Measurements from ENCODE around the gene SLFN12.
"Not testable (repeated sequence)": the region's sequence is repeated elsewhere in the genome, so short reads cannot be mapped to it uniquely, and the experiment has no call there.

SLFN12 gene

DNA sequence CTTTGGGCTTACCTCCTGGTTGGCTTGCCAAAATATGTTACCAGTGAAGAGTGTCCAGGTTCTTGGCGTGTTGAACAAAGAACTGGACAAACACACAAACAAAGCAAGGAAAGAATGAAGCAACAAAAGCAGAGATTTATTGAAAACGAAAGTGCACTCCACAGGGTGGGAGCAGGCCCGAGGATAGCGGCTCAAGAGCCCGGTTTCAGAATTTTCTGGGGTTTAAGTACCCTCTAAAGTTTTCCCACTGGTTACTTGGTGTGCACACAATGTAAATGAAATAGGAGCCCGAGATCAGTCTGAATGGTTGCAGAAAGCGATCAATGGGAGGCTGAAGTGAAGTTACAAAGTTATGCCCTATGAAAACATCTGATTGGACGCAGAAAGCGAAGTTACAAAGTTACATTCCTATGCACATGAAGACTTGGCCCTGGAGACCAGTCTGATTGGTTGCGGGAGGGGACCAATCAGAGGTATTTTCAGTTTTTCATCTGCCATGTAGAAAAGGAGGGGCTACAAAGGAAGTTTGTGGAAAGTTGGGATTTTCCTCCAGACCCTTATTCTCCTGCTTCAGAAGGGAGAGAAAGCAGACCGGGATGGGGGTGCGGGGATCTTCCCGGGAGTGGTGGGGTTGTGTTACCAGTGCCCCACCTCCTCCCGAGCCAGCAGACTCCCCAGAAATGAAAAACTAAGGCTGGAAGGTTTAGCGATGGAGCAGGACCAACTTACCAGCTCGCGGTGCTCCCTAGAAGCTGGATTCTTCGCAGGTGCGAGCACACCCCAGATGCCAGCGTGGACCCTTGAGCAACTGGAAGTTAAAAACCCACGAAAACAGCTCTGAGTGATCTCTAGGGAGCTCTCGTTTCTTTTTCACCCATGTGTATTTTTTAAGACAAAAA is at the start of gene SLFN12:
Gene SLFN12, minus strand, starts transcription at position 325 of the 899 bp plus-strand sequence. CDS start 9,472 bp downstream, outside the sequence.
- DNase-seq (ENCODE audit: low spot score) = peak; percentile 35

DNA sequence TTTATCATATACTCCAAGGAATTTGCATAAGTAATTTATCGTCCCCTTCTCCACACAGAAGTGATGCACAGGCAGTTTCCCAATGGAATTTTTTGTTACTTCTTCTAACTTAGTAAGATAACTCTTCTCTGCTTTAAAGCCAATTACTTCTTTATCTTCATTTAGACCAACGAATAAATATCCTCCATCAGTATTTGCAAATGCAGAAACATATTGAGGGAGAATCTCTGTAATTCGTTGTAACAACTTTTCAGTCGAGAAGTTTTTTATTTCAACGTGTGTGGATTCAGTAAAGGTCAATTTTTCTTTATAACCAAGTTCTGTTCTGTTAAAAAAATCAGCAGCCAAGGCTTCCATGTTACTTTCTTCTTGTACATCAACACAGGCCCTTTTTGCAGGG is 47.0 kb upstream of the SLFN12 start:
- no peak for DNase-seq (ENCODE audit: low spot score)

GRCh38 chr17:35477248-35477647 is 44.9 kb upstream of the SLFN12 start:
- no peak for DNase-seq (ENCODE audit: low spot score)

DNA sequence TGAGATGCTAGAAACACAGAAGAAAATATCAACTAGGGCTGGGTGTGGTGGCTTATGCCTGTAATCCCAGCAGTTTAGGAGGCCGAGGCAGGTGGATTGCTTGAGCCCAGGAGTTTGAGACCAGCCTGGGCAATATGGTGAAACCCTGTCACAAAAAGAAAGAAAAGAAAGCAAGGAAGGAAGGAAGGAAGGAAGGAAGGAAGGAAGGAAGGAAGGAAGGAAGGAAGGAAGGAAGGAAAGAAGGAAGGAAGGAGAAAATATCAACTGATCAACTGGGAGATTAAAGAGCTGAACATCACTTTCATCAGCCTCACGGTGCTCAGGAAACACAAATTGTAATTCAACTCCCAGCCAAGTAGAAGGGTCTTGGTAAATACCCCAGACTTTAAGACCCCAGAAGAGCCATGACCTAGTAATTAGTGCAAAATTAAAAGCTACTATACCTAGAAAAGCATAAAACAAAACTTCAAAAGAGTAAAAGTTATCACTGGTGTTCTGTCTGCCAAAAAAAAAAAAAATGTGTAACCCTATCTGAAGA is 44.1 kb upstream of the SLFN12 start:
- no peak for DNase-seq (ENCODE audit: low spot score)

GRCh38 chr17:35468475-35468874 is 36.2 kb upstream of the SLFN12 start:
- DNase-seq (ENCODE audit: low spot score) = no peak

DNA sequence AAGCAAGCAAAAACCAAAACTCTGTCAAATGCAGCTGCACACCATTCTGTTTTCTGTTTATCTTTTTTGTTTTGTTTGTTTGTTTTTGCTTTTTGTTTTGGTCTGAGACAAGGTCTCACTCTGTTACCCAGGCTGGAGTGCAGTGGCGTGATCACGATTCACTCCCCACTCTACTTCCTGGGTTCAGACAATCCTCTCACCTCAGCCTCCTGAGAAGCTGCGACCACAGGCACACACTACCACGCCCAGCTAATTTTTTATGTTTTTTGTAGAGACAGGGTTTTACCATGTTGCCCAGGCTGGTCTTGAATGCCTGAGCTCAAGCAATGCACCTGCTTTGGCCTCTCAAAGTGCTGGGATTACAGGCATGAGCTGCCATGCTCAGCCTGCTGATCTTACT is 35.5 kb upstream of the SLFN12 start:
- DNase-seq (ENCODE audit: low spot score) = no peak

DNA sequence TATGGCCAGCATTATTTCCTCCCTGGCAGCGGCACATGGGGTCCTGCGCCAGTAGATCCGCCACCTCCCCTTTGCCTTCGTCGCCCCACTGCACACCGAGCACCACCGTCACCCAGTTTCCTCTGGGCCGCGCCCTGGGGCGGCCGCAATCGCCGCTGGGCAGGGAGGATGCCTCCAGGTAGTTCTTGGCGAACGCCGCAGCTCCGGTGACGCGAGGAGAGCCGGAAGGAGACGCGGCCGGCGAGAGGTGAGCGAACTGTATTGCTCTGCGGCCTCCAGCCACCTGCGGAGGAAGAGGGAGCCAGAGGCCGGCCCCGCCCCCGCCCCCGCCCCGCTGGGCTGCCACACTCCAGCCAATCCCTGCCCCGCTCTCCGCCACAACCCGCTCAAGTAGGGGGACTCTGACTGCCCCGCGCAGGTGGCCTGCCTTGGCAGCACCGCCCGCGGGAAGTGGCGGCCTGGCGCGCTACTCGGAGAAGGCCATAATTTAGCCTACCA is 28.1 kb upstream of the SLFN12 start:
- no peak for DNase-seq (ENCODE audit: low spot score)

- not testable (repeated sequence) for DNase-seq (ENCODE audit: low spot score)
These were observed 21.7 kb upstream of the SLFN12 start for GRCh38 chr17:35454035-35454434.

- DNase-seq (ENCODE audit: low spot score) = no peak
These were observed 20.9 kb upstream of the SLFN12 start for GRCh38 chr17:35453171-35453570.

DNA sequence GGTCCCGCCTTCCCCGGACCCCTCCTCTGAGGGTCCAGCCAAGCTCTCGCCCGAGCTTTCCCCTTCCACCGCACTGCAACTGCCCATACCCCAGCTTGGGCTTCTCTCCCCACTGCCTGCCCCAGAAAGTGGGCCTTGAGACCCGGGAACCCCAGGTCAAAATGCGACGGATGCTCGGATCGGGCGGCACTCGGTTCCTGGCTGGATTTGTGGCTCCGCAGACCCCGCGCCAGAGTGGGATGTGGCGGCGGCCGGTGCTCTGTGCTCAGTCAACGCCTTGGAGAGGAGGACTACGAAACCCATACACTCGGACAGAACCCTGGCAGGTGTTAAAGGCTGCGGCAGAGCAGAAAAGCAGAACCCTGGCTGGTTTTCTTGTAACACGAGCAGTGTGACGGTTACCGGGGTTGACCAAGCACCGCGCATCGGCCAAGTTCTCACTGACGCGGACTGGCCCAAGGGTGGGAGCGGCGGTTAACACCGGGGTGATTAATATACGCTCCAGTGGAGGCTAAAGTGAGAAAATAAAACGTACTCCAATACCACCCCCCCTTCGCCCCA is 17.2 kb upstream of the SLFN12 start:
- no peak for DNase-seq (ENCODE audit: low spot score)

DNA sequence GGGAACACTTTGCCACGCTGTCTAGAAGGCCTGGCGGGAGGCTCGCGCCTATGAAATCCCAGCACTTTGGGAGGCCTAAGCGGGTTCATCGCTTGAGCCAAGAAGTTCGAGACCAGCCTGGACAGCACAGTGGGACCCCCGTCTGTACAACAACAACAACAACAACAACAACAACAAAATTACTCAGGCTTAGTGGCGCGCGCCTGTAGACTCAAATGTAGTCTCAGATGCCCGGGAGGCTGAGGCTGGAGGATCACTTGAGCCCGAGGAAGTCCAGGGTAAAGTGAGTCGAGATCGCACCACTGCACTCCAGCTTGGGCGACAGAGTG is 16.6 kb upstream of the SLFN12 start:
- DNase-seq (ENCODE audit: low spot score) = no peak

DNA sequence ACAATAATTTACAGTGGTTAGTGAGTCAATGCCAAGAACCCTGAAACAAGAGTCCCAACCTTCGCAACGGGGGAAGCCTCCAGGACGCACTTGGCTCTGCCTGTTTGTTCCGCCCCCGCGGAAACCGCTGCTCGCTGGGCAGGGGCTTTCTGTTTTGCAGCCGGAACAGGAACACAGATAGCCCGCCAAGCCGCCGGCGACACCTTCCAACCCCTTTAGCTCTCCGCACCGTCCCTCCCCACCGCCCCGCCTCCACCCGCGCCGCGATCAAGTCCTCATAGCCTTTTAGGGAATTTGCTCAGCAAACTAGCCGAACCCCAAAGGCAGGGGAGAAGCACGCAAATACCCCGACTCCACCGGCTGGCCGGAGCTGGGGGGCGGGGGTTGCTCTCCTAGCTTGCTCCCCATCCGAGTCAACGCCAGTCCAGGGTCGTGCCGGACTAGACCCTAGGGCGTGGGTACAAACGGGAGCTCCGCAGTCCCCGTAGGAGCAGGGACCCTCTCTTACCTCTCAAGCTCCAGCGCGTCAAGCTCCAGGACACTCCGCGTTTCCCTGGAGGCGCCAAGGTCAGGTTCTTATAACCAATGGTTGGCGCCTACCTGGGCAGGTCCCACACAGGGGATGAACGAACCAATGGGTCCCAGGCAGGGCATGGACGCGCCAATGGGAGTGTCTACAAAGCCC is 16.1 kb upstream of the SLFN12 start, which contains the start of gene SLFN13:
Gene SLFN13, minus strand, starts transcription at position 553 of the 685 bp plus-strand sequence. CDS start 3,086 bp downstream, outside the sequence.
- peak; percentile 39 for DNase-seq (ENCODE audit: low spot score)

- no peak for DNase-seq (ENCODE audit: low spot score)
These were observed 15.2 kb upstream of the SLFN12 start for GRCh38 chr17:35447499-35447898.

DNA sequence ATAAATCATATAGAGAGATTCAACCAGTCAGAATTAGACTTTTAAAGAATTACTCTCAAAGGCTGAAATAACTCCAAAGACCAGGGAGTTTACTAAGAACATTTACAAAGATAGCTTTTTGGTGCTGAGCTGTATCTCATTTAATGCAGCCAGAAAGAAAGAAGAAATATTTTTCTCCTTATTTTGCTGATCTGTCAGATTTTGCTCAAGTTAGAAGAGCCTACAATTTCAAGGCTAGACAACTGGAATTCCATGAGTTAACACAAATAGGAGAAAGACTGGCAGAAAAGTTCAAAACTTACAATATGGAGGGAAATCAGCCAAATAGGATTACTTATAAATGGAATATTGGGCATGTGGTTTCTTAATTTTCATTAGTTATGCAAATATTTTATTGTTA is 6.1 kb upstream of the SLFN12 start:
- DNase-seq (ENCODE audit: low spot score) = no peak

- peak; percentile 40 for DNase-seq (ENCODE audit: low spot score)
These were observed 985 bp upstream of the SLFN12 start for GRCh38 chr17:35433075-35433894.

GRCh38 chr17:35429702-35430101 is 2.6 kb downstream of the SLFN12 start:
- no peak for DNase-seq (ENCODE audit: low spot score)

- DNase-seq (ENCODE audit: low spot score) = no peak
These were observed 4.1 kb downstream of the SLFN12 start for GRCh38 chr17:35428229-35428628.

- DNase-seq (ENCODE audit: low spot score) = no peak
These were observed 8.5 kb downstream of the SLFN12 start for GRCh38 chr17:35423761-35424160.

- not testable (repeated sequence) for DNase-seq (ENCODE audit: low spot score)
These were observed 11.2 kb downstream of the SLFN12 start for GRCh38 chr17:35421069-35421468.

DNA sequence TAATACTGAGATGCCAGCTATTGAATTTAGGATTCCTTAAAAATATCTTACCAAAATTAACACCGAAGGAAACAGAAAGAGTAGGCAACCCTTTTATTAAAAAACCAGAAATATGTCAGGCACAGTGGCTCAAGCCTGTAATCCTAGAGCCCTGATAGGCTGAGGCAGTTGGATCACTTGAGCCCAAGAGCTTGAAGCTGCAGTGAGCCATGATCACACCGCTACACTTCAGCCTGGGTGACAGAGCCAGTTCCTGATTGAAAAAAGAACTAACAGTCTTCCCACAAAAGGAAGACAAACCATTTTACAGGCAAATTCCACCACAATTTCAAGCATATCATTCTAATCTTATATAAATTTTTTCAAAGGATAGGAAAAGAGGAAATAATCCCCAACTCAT is 15.6 kb downstream of the SLFN12 start:
- DNase-seq (ENCODE audit: low spot score) = no peak

GRCh38 chr17:35414707-35415106 is 17.6 kb downstream of the SLFN12 start:
- not testable (repeated sequence) for DNase-seq (ENCODE audit: low spot score)

- no peak for DNase-seq (ENCODE audit: low spot score)
These were observed 18.1 kb downstream of the SLFN12 start for GRCh38 chr17:35414247-35414646.
